GM18517 (cell line): ENCODE data around the gene LSR.

Experiments
- ATAC-seq: cut with Tn5 transposase; IDR thresholded peaks from one replicate; pipeline ENCODE4 v1.9.1; 2021; ENCODE audit warnings: mild to moderate bottlenecking, moderate library complexity; ENCODE audit not compliant: unreplicated experiment

LSR gene

DNA sequence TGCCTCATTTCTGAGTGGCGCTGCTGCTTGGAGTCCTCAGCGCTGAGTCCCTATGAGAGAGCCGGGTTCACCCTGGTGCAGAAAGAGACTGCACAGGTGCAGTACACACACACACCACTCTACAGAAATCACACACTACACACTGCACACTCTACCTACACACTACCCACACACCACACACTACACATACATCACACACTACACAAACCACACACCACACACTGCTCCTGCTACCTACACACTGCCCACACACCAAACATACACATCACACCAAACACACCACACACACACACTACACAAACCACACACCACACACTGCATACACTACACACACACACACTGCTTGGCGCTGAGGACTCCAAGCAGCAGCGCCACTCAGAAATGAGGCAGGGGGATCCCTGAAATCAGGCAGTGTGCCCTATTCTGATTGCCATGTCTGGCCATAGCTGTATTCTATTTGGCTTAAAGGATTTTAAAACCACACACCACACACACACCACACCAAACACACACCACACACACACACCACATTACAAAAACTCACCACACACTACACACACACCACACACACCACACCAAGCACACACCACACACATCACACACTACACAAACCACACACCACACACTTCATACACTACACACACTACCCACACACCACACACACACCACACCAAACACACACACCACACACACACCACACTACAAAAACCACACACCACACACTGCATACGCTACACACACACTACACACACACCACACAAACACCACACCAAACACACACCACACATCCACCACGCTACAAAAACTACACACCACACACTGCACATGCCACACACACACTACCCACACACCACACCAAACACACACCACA lies 48.1 kb downstream of the LSR start:
- no peak for ATAC-seq

GRCh38 chr19:35297515-35297848 lies 48.7 kb downstream of the LSR start:
- ATAC-seq, result no peak

GRCh38 chr19:35297922-35298321 lies 49.1 kb downstream of the LSR start:
- ATAC-seq, result no peak

DNA sequence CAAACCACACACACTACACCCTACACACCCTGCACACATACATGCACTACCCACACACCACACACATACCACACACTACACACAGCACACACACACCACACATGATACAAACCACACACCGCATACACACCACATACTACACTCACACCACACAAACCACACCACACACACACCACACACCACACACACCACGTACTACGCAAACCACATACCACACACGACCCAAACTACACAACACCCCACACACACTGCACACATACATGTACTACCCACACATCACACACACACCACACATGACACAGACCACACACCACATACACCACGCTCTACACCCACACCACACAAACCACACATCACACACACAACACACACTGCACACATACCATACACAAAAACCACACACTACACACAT lies 49.8 kb downstream of the LSR start:
- no peak for ATAC-seq

DNA sequence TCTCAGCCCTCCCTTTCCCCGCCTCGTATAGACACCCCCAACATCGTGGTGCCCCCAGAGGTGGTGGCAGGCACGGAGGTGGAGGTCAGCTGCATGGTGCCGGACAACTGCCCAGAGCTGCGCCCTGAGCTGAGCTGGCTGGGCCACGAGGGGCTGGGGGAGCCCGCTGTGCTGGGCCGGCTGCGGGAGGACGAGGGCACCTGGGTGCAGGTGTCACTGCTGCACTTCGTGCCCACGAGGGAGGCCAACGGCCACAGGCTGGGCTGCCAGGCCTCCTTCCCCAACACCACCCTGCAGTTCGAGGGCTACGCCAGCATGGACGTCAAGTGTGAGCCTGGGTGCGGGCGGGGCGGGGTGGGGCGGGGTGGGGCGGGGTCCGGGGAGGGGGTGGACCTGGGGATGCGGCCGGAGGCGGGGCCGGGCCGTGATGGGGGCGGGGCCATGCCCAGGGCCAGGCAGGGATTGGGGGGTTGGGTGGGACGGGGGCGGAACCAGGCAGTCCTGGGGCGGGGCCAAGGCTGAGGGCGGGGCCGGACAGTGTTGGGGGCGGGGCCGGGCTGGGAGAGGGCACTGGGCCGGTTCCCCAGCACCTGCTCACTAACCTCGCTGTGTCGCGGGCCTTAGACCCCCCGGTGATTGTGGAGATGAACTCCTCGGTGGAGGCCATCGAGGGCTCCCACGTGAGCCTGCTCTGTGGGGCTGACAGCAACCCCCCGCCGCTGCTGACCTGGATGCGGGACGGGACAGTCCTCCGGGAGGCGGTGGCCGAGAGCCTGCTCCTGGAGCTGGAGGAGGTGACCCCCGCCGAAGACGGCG lies 50.9 kb downstream of the LSR start:
- no peak for ATAC-seq

- no peak for ATAC-seq
Observed at GRCh38 chr19:35300339-35300649, 51.5 kb downstream of the LSR start.

DNA sequence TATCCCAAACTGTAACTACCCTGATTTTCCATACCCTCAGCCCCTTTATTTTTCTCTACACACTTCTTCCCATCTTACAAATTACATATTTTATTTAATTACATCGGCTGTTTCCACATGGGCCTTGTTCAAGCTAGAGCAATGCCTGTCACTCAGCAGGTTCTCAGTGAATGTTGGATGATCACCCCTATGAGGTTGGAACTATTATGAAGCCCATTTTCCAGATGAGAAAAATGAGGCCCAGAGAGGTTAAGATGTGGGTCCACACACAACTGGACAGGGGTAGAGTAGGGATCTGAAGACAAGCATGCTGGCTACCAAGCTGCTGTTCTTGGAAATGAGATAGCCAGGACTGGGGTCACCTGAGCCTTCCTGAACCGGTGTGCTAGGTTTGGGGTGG lies 53.2 kb downstream of the LSR start:
- ATAC-seq, result no peak

- ATAC-seq, result no peak
Observed at GRCh38 chr19:35302446-35302845, 53.6 kb downstream of the LSR start.

GRCh38 chr19:35303357-35303915 lies 54.6 kb downstream of the LSR start:
- ATAC-seq, result no peak

DNA sequence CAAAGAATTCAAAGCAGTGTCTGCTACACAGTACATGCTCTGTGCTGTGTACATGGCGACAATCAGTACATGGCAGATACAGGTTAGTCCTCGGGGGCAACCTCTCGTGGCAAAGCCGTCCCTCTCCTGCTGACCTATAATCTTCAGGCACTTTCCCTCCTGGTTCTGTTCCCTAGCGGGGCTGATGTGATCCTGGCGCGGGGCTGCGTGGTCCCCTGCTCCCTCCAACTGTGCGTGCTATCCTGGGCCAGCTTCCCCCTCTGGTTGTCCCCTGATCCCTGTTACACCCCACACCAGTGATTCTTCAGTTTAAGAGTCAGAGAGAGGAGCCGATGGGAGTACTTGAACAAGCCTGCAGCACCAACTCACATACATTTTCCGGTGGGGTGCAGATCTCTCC lies 55.2 kb downstream of the LSR start:
- no peak for ATAC-seq

- no peak for ATAC-seq
Observed at GRCh38 chr19:35305181-35305580, 56.4 kb downstream of the LSR start.

- ATAC-seq, result no peak
Observed at GRCh38 chr19:35306473-35307246, 57.9 kb downstream of the LSR start.

- no peak for ATAC-seq
Observed at GRCh38 chr19:35307931-35308330, 59.1 kb downstream of the LSR start.

DNA sequence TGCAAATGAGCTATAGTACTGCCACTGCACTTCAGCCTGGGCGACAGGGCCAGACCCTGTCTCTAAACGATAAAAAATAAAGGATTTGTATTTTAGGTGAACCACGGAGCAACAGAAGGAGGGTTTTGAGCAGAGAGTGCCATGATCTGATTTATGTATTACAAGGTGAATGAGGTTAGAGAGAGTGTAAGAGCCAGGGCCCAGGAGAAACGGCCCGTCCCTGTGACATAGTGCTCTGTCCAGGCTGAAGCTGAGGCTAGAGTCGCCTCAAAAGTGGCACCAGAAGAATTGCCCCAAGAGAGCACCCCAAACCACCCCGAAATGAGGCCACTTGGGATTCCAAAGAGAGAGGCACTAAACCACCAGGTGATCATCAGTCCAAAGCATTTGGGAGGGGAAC lies 60.1 kb downstream of the LSR start:
- ATAC-seq, result no peak

- no peak for ATAC-seq
Observed at GRCh38 chr19:35309481-35310279, 60.9 kb downstream of the LSR start.

- ATAC-seq, result no peak
Observed at GRCh38 chr19:35310331-35310730, 61.5 kb downstream of the LSR start.

GRCh38 chr19:35310811-35311465 lies 62.1 kb downstream of the LSR start:
- no peak for ATAC-seq

DNA sequence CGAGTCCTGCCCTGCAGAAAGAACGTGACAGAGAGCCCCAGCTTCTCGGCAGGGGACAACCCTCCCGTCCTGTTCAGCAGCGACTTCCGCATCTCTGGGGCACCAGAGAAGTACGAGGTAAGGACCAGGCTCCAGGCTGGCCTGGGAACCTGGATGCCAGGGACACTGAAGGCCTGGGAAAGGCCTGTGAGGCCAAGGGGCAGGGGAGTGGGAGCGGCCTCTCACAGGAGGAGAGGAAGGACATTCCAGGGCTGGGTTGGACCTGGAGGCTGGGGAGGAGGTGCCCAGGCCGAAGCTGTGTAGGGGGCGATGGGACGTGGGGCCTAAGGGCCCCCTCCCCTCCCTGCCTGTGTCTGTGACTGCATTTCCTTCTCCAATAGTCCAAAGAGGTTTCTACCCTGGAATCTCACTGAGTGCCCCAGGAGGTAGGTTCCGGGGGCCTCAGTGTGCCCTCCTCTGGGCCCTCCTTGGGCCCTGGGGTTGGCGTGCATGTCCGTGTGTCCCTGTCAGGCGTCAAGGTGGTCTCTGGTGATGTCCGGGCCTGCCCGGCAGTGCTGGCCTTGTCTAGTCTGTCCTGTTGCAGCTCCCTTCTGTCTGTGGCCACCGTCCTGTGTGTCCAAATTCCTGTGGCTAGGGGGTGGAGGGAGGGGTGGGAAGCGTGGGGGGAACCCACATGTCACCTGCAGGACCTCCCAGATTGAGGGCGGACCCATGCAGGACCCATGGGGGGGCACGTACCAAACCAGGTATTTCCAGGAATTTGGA lies 63.3 kb downstream of the LSR start:
- ATAC-seq, result no peak

GRCh38 chr19:35313587-35313986 lies 64.8 kb downstream of the LSR start:
- ATAC-seq, result no peak
